GM12865 (cell line): Measurements from ENCODE around the gene CUX1.

ENCODE experiments used
- DNase-seq: peaks from one replicate; pipeline ENCODE4 v3.0.0; 2010; ENCODE audit warnings: low read depth
- H3K4me3 ChIP-seq: 2 replicates; pipeline ENCODE4 v1.5.1; 2011; ENCODE audit warnings: mild to moderate bottlenecking, low read depth, low read length, control low read depth
- CTCF ChIP-seq: IDR thresholded peaks from 2 replicates; pipeline ENCODE4 v1.5.1; 2011; ENCODE audit warnings: low read length, control low read depth, low read depth, inconsistent platforms; ENCODE audit not compliant: insufficient read depth; ENCODE audit errors: missing control alignments

Gene CUX1

GRCh38 chr7:101936611-101937231 is 119.3 kb downstream of the CUX1 start:
- DNase-seq: no peak
- H3K4me3 ChIP-seq: no peak overlapping the region

GRCh38 chr7:101937717-101938514 is 120.5 kb downstream of the CUX1 start:
- H3K4me3 ChIP-seq: no peak overlapping the region
- DNase-seq: no peak
- no peak for TF ChIP-seq CTCF

More at GRCh38 chr7:101936611-101937231, 119.3 kb downstream of the CUX1 start:
- no peak for TF ChIP-seq CTCF

GRCh38 chr7:101939136-101939695 is 121.8 kb downstream of the CUX1 start:
- TF ChIP-seq CTCF: no peak
- no peak overlapping the region for H3K4me3 ChIP-seq
- DNase-seq: peak; percentile 67

- DNase-seq: no peak
- TF ChIP-seq CTCF: no peak
- H3K4me3 ChIP-seq: no peak overlapping the region
These were observed 122.7 kb downstream of the CUX1 start for GRCh38 chr7:101940151-101940550.

GRCh38 chr7:101940830-101941229 is 123.4 kb downstream of the CUX1 start:
- no peak for DNase-seq
- TF ChIP-seq CTCF: no peak

GRCh38 chr7:101941481-101942383 is 124.3 kb downstream of the CUX1 start:
- no peak for TF ChIP-seq CTCF
- peak; percentile 28 for DNase-seq
- no peak overlapping the region for H3K4me3 ChIP-seq

More at GRCh38 chr7:101940830-101941229, 123.4 kb downstream of the CUX1 start:
- no peak overlapping the region for H3K4me3 ChIP-seq
